CD4-positive, alpha-beta T cell treated with Interleukin-21 for 1 hour (primary cell): ENCODE data around the gene DNASE1.

Source experiments
- DNase-seq: peaks from one replicate; pipeline ENCODE4 v3.0.0-alpha.2; 2020

DNASE1 gene

GRCh38 chr16:3701531-3701930, 47.0 kb downstream of the DNASE1 start:
- no peak for DNase-seq

DNA sequence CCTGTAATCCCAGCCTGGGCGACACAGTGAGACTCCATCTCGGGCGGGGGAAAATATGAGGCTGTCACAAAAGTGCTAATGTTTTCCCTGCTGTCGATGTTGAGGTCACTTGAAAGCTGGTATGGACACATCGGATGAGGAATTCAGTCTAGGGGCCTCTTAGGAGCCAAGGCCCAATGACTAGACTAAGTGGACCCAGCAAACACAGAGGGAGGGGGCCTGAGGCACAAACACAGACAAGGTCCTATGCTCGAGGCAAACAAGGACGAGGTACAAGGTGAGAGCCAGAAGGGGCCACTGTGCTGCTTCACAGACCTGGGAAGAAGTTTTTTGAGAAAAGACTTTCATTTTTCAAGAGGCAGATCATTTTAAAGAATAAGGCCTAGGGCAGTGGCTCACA, 47.6 kb downstream of the DNASE1 start:
- no peak for DNase-seq

- DNase-seq = no peak
Observed at GRCh38 chr16:3706253-3707012, 51.9 kb downstream of the DNASE1 start.
